ENCODE results near the gene HDAC7.
A peak's percentile ranks its signal among the peaks of the same experiment; 100 is the strongest.
"Not testable (repeated sequence)": the region's sequence is repeated elsewhere in the genome, so short reads cannot be mapped to it uniquely, and the experiment has no call there.

Gene HDAC7

DNA sequence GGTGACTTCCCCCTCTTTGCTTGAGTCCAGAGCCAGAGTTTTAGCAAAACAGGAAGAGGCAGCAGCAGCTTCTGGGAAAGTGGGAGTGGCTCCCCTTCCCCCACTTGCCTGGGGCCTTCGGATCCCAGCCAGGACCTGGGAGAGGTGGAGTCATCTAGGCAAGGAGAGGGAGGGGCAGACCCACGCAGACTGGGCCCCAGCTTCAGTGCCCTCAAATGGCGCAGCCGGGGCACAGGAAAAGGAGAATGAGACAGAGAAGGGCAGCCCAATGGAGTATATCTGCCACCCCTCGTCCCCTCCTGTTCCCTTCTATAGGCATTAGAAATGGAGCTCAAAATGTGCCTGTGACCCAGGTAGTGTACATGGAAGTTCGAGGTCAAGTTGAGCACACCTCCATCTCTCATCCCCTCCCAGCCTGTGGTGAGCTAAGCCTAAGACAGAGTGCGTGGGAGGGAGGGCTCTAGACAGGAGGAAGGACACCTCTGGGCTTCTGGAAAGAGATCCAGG is 9.3 kb upstream of the HDAC7 start:
- DNase-seq (ENCODE audit: low read depth in 3 of 3) = no peak

DNA sequence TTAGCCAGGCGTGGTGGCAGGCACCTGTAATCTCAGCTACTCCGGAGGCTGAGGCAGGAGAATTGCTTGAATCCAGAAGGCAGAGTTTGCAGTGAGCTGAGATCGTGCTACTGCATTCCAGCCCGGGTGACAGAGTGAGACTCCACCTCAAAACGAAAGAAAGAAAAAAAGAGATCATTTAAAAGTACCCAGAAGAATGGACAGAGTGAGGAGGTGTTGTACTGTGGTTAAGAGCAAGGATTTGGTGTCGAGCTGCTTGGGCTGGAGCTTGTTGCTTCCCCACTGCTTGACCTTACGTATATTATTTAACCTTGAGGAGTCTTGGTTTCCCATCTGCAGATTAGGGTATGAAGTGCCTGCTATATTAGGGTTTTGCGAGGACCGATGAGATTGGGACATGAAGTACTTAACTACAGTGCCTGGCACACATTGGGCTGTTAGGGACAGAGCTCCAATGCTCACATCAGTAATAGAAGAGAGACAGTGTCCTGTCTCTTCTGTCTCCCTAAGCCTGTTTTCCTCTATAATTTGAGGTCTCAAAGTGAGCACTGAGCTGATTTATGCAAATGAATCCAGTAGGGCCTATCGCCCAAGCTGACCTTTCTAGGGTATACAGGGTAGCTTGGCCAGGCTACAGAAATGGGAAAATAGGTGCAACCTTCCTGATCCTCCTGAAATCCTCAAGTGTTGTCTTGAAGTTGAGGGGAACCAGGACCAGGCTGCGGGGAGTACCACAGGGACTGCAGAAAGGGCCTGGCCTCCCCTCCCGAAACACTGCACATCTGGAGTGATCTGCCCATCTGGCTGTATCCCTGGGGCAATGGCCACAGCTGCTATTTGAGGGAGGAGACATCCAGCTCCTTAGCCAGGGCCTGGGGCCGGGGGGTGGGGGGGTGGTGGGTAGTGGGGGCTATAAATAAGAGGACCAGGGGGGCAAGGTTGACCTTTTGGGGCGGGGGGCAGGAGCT is 8.6 kb upstream of the HDAC7 start:
- DNase-seq (ENCODE audit: low read depth in 3 of 3) = no peak

DNA sequence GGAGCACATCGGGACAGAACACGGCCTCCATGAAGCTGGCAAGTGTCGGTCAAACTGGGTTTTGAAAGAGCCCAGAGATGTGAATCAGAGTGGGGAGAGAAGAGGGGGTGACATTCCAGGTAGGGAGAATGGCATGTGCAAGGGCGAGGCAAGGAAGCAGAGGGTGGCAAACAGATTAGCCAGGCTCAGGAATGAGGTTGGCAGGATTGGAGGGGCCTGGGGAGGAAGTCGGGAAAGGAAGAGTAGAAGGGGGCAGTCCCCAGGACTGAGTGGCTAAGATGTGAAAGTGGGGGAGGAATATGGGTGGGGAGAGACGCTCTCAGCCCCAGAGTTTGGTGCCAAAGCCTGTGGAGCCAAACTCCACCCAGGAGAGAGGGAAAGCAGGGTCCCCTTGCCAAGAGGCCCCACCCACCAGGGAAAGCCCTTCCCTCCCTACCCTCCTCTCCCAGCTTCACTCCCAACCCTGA is 5.5 kb upstream of the HDAC7 start:
- no peak for DNase-seq (ENCODE audit: low read depth in 3 of 3)

DNA sequence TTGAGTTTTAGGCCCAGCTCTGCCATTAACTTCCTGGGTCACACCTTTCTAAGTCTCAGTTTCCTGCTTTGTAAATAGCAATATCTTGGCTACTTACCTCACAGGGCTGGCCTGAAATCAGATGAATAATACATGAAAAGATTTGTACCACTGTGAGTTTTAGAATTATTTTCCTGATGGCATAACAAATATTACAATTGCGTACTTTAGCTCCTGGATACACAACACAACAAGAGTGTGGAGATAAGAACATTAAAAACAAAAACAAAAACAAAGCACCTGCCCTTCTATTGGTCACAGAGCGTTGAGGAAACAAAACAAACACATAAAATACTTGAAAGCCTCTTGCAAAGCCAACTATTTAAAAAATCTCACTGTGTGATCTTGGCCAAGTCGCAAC is 4.9 kb upstream of the HDAC7 start:
- DNase-seq (ENCODE audit: low read depth in 3 of 3) = no peak

DNA sequence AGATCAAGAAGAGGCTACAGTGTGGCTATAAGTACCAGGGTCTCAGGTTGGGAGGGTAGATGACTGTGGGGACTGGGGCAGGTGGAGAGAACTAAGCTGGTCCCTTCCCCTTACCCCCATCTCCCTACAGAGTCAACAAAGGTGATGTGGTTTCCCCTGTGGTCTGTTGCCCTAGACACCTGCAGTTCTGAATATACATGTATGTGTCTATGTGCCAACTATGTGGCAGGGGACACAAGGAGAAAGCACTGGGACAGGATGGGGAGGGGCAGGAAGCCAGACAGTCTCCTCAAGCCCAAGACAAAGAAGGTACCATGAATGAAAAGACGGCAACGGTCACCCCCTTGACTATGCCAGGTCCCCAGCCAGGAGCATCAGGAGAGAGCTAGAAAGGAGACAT is 4.5 kb upstream of the HDAC7 start:
- DNase-seq (ENCODE audit: low read depth in 3 of 3) = no peak

DNA sequence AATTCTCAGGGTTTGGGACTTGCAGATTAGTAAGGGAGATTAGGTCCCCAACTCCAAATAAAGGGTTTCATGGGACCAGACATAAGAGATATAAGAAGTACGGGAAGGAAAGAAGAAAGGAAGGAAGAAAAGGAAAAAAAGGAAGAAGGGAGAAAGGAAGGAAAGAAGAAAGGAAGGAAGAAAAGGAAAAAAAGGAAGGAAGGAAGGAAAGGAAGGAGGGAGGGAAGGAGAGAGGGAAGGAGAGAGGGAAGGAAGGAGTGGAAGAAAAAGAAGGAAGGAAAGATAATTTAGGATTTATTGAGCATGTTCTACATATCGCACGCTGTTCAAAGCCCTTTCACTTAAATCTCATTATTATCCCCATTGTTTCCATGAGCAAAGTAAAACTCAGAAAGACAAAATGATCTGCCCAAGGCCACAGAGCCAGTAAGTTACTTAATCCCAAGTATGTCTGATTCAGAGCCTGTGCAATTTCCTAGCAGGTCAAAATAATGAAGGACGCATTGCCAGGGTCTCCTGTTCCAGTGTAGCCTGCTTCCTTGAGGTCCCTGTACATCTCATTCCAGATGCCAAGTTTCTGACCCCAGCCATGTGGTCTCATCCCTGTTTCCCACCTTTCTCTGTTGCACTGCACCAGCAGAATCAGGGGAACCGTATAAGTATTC is 3.9 kb upstream of the HDAC7 start:
- no peak for DNase-seq (ENCODE audit: low read depth in 3 of 3)

DNA sequence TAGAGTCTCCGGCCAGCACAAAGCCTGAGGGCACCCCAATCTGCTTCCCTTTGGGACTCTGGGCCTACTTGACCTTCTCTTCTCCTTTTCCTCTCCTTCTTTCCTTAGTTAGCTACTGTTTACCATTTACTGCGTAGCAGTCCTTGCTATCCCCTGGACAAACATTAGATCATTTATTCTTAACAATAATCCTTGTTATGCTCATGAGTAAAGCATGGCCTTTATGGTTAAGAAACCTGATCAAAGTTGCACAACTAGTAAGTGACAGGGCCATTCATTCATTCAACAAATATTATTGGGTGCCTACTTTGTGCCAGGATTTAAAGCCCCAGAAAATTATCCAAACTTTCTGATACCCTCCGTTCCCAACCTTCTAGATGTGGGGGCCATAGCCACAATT is 3.2 kb upstream of the HDAC7 start:
- no peak for DNase-seq (ENCODE audit: low read depth in 3 of 3)

DNA sequence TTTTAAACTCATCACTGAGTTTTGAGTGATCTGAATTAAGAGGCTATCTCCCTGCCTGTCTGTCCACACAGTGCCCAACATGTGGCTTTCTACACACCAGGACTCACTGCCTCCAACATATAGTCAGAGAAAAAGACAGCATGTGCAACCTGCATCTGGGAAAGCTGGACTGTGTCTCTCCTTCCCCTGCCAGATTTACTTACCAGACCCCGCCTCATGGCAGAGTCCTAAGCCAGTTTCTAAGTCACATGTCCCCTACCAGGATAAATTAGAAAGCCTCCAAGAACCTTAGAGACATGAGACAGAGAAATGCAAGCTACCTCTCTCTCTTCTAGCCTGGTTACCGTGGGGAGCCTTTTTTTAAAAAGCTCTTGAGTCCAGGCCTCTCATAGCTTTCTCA is 2.7 kb upstream of the HDAC7 start:
- DNase-seq (ENCODE audit: low read depth in 3 of 3) = no peak

DNA sequence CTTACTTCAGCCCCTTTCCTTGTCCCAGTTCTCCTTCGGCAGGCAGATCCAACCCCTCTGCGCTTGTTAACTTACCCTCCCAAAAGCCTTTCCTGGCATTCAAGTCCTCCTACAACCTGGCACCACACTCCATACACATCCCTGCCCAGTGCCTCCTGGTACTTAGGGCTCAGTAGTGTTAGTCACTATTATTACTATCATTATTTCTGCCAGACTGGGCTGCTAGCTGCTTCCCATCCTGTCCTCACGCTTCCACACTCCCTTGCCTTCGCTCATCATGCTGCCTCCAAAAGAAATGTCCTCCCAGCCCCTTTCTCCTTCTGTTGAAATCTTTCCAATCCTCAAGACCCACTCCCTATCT is 1.6 kb upstream of the HDAC7 start:
- DNase-seq (ENCODE audit: low read depth in 3 of 3) = no peak

DNA sequence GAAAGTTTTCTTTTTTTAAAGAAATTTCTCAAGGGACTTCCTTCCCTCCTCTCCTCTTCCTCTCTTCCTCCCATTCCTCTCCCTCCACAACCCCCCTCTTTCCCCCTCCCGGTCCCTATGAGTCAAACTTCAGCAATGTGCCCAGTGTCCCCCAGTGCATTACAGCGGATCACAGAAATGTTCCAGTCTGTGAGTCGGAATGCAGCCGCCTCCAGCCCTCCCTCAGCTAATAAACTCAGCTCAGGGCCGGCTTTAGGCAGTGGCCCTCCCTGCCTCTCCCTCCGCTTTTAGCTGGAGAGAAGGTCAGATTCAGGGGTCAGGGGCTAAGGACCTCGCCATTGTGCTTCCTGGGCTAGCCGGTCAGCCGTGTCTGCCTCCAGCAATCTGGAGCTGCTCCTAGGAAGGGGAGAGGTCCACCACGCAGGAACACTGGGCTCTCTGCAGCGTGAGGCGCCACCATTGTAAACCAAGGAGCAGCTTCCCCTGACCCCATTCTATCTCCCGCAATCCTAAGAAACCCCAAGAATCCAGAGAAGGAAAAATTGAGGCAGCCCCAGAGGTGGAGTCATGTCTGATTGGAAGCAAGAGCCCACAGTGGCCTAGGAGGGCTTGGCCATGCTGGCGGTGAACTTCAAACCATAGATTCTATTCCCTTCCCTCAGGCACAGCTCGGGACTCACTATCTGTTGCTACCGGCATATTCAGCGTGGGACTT is 1.1 kb upstream of the HDAC7 start:
- DNase-seq (ENCODE audit: low read depth in 3 of 3) = no peak

DNA sequence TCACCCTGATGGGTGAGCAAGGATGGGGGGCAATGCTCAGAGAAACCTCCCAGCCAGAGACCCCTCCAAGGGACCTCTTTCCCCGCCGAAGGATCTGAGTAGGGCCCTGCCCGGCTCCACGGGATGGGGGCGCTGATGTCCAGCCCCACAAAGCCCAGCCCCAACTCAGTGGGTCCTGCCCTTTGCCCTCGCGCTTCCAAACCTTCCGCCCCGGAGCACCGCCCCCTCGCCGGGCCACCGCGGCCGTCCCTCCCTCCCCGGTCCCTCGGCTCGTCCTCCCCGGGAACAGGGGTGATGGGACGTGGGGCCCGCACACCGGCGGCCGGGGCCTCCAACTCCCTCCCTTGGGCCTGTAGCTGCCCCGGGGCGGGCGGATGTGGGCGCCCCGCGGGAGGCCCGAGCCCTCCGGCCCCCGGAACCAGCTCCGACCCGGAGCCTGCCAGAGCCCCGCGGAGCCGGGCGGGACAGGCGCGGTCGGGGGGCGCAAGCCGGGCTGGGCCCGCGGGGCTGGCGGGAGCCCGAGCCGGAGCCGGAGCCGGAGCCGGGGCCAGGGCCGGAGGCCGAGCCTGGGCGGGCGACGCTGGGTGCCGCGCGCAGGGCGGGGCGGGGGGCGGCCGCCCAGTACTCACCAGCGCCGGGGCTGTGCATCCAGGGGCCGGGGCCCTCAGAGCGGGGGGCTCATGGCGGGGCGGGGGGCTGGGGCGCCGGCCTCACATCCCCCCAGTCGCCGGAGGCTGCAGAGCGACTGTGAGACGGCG is 386 bp downstream of the HDAC7 start:
- DNase-seq (ENCODE audit: low read depth in 3 of 3) = peak in 1 of 3 experiments; percentile 68

DNA sequence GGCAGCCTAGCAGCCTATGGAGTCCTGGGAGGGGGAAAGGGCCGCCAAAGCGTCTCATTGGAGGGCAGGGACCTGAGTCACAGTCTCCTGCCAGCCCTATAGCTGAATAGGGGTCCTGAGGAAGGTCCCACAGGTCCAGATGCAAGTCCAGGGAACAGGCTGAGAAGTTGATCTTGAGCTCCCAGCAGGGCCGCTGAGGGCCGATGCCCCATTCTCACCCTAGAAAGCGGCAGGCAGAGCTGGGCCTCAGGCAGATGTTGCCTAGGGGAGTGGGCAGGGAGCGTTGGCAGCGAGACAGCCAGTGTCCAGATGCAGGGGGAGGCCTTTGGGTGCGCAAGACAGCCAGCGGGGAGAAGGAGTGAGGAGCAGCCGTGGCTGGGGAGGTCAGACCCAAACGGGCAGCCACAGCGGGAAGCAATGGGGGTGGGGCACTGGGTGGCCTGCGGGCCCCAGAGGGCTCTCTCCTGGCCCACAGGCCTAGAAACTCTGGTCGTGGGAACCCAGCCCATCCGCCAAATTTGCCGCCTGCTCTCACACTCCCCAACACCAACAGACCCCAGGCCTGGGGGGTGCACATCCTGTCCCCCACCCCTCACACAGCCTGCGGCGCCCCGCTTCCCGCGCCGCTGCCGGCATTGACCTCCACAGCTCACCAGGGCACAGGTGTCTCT is 1.1 kb downstream of the HDAC7 start:
- peak in 1 of 3 experiments; percentile 54 for DNase-seq (ENCODE audit: low read depth in 3 of 3)

DNA sequence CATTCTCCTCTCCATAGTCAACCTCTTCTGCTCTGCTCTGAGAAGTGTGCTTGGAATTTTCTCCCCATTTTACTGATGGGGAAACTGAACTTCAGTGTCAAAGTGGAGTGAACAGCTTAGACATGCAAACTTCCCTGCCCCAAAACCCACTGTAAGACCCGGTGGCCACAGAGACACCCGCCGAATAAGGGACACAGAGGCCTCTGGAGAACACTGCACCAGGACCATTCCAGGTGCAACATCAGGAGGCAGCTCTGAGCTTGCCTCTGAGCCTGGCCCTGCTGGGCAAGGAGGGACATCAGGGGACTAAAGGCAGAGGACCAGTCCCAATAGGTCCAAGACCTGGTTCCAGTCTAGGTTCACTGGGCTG is 1.7 kb downstream of the HDAC7 start:
- DNase-seq (ENCODE audit: low read depth in 3 of 3) = no peak

DNA sequence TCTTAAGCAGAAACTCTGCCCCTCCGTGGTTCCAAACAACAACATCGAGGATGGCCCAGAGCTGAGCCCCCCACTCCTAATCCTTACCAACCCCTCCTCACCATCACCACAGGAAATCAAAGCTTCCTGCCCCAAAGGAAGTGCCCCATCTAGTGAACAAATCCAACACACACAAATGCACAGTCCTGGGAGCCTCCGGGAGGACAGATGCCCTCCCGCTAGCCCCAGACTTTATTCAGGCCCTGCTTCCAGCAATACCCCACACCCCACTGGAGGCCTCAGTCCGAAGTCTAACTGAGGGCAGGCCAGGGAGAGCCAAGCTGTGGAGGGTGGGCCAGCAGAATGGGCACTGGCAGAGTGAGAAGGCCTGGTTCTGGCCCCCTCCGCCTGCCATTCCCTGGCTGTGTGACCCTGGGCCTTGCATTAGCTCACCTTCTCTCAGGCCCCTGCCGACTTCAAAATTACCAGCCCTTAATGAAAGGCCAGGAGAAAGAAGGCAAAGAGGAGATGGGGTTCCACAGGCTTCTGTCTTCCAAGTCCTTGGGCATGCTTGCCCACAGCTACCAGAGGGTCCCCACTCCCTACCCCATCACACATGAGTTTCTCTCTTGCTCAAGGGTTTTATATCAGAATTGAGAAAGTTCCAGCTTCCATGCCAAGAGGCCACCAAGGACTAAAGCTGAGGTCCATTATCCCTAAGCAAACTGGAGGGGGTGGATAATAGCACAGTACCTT is 2.3 kb downstream of the HDAC7 start:
- DNase-seq (ENCODE audit: low read depth in 3 of 3) = no peak

DNA sequence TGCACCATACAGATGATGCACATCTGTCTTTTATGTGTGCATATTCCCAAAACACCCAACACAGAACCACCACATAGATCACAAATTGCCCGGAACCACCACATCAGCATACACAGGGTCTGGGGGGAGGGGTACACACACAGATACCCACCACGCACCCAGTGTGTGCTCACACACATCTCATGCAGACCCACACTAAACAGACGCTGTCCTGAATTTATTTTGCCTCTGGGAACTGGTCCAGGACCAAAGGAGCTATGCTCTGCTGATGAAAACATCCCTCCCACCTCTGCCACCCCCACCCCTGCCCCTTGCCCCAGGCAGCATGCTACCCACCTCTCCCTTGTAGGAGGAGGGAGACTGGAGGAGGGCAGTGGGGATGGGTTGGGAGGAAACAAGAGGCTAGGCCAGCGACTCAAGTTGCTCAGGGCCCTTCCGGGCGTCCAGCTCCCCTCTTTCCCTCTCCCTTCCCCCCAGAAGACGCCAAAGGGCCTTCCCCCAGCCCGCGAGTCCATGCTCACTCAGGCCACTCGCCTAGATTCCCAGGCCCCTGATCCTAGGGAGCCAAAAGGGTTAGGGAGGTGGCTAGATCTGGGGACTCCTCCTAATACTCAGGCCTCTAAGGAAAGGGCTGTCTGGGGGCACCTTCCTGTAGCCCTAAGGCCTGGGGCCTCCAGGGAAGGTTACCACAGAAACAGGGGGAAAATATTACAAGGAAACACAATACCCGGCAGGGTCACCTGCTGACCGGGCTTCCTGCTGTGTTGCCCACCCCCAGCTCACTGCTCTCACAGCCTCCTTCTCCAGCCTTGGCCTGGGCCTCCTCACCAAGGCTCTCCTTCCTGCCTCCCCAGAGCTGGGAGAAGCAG is 3.1 kb downstream of the HDAC7 start:
- no peak for DNase-seq (ENCODE audit: low read depth in 3 of 3)

DNA sequence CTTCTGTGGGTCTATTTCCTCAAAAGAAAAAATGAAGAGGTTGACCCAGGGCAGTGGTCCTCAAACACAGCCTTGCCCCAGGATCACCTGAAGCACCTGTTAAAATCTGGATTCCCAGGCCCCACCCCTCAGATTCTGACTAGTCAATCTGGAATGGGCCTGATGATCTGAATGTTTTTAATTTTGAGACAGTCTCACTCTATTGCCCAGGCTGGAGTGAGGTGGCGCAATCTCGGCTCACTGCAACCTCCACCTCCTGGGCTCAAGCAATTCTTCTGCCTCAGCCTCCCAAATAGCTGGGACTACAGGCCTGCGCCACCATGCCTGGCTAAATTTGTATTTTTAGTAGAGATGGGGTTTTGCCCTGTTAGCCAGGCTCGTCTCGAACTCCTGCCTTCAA is 4.3 kb downstream of the HDAC7 start:
- not testable (repeated sequence) for DNase-seq (ENCODE audit: low read depth in 3 of 3)

DNA sequence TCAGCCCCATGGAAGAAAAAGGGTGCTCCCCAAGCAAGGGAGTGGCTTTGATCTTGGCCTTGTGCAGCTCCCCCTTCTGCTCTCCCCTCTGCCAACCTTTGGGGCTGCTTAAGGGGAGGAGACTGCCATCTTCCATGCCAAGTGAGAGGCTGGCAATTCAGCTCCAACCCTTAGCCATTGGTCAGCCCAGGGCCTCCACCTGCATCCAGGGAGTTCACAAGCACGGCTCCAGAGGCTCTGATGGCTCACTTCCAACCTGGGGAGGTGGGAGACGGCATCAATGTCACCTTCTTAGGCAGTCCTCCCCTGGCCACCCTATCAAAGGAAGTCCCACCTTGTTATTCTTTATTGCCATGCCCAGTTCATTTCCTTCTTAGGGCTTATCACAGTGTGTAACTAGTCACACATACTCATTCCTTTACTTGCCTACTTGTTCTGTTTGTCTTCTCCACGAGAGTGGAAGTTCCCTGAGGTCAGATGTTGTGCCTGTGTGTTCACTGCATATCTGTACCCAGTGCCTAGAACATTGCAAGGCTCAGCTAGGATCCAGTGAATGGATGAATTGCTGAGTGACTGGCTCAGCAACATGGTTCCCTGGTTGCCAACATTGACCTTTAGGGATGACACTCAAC is 5.0 kb downstream of the HDAC7 start:
- no peak for DNase-seq (ENCODE audit: low read depth in 3 of 3)

DNA sequence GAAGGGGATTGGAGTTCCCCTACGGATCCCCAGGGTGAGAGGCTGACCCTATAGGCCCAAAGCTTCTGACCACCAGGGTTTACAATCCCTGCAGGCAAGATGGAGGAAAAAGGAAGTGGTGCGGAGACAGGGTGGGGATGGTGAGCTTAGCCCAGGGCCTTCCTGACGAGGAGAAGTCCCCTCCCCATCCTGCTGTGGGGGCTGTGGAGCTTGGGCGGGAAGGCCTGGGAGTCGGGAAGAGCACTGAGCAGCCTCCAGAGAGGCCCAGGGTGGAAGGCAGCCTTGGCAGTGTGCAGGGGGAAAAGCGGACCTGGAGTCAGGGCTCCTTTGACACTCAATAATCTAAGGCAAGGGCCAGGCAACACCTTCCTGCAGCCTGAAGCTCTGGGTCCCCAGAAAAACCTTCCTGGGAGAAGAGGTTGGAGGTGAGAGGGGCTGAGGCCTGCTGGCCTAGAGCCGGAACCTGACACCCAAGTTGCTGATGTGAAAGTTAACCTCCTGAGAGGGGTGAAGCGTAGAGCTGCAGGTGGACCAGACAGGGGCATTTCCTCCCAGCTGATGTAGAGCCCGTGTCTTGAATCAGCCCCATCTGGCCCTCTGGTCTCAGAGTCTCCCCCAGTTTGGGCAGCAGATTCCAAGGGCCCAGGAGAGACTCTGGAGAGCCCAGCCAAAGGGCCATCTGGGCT is 6.0 kb downstream of the HDAC7 start:
- DNase-seq (ENCODE audit: low read depth in 3 of 3) = no peak

Measured in stimulated activated CD4-positive, alpha-beta T cell treated with anti-CD3 and anti-CD28 coated beads, TNF-alpha, amount 100 ng/mL, for 24 hours (primary cell).